ENCODE data around the gene FOXC2. TPM values are rescaled to one million over a fixed set of nuclear protein-coding genes. Genes with fewer than 3 reads are reported as not detected.

The FOXC2 gene
- total and polyA plus RNA-seq, 7 donors = under 0.01 to 0.81 (median 0.39) TPM; not detected in 1

DNA sequence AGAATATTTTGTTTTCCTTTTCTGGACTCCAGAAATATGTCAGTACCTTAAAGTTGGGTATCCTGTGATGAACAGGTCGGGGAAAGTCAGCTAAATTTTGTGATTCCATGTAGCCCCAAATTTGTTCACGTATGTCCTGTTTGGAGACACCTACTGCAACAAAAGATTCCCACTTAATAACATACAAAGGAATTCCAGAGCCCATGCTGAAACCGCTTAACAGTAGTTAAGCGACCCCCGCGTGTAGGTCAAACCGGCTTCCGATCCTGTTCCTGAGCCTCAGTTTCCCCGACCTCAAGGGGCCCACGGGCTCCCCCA lies 12.1 kb upstream of the FOXC2 start:
- Histone ChIP-seq H3K9me3 (no peaks in the 10 kb centered on the region), H3K4me1 (peaks cover 2 to 22% (median 13%) of the 10 kb centered on the region in 4 donors), H3K27me3 (peaks cover 0 to 11% (median 8%) of the 10 kb centered on the region in 3 donors), H3K27ac (peak overlapping the region; percentile 84 to 86 (median 84)), H3K36me3 (peaks cover 0 to 25% (median 4%) of the 10 kb centered on the region in 4 donors), H3K4me3 (peak overlapping the region; percentile 69 to 85 (median 70))
- DNase-seq = no peak
- intact Hi-C loops (cut with DNase I) = loop anchor here (10.0 kb wide), 1 partner anchor 830 kb away; the partner anchor contains the start of gene FBXO31
- TF ChIP-seq POLR2A (IDR thresholded peaks at IDR 0.05) = no peak
- WGBS, 2 donors = 3 to 6% methylated on average over 10 of the region's 10 CpGs

DNA sequence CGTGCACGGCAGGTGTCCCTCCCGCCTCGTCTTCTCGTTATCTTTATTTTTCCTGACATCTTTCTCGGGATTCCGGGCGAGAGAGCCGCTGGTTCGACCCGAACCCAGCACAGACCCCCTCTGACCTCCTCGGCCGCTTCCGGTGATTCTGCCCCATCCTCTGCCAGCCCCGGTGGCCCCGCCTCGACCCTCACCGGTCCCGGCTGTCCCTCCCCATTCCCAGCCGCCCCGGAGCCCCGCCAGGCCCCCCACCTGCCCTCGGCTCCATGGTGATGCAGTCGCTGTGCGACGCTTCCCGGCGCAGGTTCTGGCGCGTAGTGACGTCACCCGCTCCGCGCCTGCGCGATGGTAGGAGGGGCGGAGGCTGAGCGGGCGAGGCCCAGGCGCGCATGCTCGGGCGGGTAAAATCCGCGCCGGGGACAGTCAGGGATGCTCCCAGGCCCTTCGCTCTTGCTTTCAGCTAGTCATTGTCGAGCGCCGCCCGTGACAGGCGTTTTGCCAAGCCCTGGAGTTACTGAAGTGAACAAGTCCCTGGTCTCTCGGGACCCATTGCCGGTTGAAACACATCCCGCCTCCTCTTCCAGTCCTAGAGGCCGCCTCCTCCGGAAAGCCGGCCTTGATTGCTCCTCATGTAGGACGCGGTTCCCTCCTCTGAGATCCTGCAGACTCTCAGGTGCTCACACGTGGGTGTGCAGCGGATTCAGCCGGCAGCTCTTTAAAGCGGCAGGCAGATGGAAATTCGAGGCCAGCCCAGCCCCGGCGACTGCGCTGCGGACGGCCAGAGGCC lies 11.5 kb upstream of the FOXC2 start, which contains the start of gene MTHFSD:
MTHFSD (minus strand) TSS at position 319 of the 787 bp plus-strand sequence; CDS start at position 268, 51 bp downstream.
- TF ChIP-seq, protein P1, sequence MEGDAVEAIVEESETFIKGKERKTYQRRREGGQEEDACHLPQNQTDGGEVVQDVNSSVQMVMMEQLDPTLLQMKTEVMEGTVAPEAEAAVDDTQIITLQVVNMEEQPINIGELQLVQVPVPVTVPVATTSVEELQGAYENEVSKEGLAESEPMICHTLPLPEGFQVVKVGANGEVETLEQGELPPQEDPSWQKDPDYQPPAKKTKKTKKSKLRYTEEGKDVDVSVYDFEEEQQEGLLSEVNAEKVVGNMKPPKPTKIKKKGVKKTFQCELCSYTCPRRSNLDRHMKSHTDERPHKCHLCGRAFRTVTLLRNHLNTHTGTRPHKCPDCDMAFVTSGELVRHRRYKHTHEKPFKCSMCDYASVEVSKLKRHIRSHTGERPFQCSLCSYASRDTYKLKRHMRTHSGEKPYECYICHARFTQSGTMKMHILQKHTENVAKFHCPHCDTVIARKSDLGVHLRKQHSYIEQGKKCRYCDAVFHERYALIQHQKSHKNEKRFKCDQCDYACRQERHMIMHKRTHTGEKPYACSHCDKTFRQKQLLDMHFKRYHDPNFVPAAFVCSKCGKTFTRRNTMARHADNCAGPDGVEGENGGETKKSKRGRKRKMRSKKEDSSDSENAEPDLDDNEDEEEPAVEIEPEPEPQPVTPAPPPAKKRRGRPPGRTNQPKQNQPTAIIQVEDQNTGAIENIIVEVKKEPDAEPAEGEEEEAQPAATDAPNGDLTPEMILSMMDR (IDR thresholded peaks at IDR 0.05) = no peak
- TF ChIP-seq POLR2AphosphoS5 (IDR thresholded peaks at IDR 0.05) (peak; percentile 81 to 92 (median 88)), EP300 (IDR thresholded peaks at IDR 0.05) (peak in 1 of 4 donors; percentile 58), POLR2A (IDR thresholded peaks at IDR 0.05) (peak; percentile 58)
- intact Hi-C loops (cut with DNase I) = loop anchor here (10.0 kb wide), 1 partner anchor 830 kb away; the partner anchor contains the start of gene FBXO31
- DNase-seq = peak; percentile 96
- peaks cover 0 to 17% (median 8%) of the 10 kb centered on the region in 3 donors for H3K27me3 ChIP-seq
- H3K4me1 ChIP-seq = peaks cover 2 to 22% (median 13%) of the 10 kb centered on the region in 4 donors
- H3K27ac ChIP-seq = peak within 1 kb of the TSS; percentile 84 to 86 (median 84)
- H3K36me3 ChIP-seq = peaks cover 0 to 19% (median 2%) of the 10 kb centered on the region in 4 donors
- 4 to 5% methylated on average over 70 of the region's 70 CpGs for WGBS, 2 donors
- no peaks in the 10 kb centered on the region for H3K9me3 ChIP-seq
- H3K4me3 ChIP-seq = peak within 1 kb of the TSS; percentile 69 to 85 (median 70)

DNA sequence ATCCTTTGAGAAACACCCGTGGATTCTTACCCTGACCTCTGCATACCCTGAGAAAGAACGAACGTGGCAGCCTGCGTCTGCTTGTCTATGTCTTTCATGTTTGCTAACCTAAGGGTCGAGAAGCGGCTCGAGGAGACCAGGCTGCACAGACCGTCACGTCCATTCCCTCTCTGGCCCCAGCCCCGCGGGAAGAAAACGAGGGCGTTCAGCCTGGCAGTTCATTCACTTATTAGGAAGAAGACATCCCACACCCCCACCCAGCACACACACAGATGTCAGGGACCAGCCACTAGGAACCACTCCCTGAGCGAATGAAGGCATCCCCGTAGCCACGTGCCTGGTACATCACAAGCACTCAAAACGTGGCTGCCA lies 10.9 kb upstream of the FOXC2 start:
- H3K9me3 ChIP-seq = no peaks in the 10 kb centered on the region
- TF ChIP-seq POLR2AphosphoS5 (IDR thresholded peaks at IDR 0.05) (no peak), EP300 (IDR thresholded peaks at IDR 0.05) (no peak), POLR2A (IDR thresholded peaks at IDR 0.05) (no peak)
- TF ChIP-seq, protein P1 (IDR thresholded peaks at IDR 0.05) = no peak
- peak overlapping the region; percentile 69 to 85 (median 70) for H3K4me3 ChIP-seq
- peaks cover 0 to 15% (median 0%) of the 10 kb centered on the region in 4 donors for H3K36me3 ChIP-seq
- DNase-seq = no peak
- H3K4me1 ChIP-seq = peaks cover 2 to 22% (median 13%) of the 10 kb centered on the region in 4 donors
- WGBS, 2 donors = 27 to 39% methylated on average over 17 of the region's 17 CpGs
- intact Hi-C loops (cut with DNase I) = loop anchor here (10.0 kb wide), 1 partner anchor 829 kb away; the partner anchor contains the start of gene FBXO31
- H3K27me3 ChIP-seq = peaks cover 0 to 23% (median 8%) of the 10 kb centered on the region in 3 donors
- peak overlapping the region; percentile 84 to 86 (median 84) for H3K27ac ChIP-seq

DNA sequence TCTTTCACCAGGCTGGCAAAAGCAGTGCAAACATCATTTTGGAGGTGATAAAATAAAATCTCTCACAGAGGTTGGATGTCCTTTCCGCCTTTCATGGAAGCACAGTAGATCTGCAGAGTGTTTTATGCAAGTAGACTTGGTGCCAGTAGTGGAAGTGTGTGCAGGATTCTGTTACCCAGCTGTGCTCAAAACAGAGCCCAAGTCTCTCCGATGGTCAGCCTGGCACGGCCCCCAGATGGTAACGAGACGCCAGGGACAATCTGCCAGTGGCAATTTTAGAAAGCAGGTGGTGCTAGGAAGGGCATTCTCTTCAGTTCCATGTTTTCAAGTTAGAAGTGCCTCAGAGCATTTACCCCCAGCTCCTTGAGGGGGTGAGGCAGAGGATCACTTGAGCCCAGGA lies 10.1 kb upstream of the FOXC2 start:
- H3K36me3 ChIP-seq = peaks cover 0 to 6% (median 0%) of the 10 kb centered on the region in 4 donors
- no peak overlapping the region for H3K27ac ChIP-seq
- no peak for TF ChIP-seq EP300 (IDR thresholded peaks at IDR 0.05)
- TF ChIP-seq POLR2A (IDR thresholded peaks at IDR 0.05) = no peak
- TF ChIP-seq POLR2AphosphoS5 (IDR thresholded peaks at IDR 0.05) = no peak
- TF ChIP-seq, protein P1 (IDR thresholded peaks at IDR 0.05) = no peak
- H3K27me3 ChIP-seq = peaks cover 0 to 31% (median 15%) of the 10 kb centered on the region in 3 donors
- DNase-seq = peak; percentile 51
- intact Hi-C loops (cut with DNase I) = loop anchor here (10.0 kb wide), 1 partner anchor 828 kb away; the partner anchor contains the start of gene FBXO31
- H3K4me3 ChIP-seq = no peak overlapping the region
- peaks cover 2 to 22% (median 13%) of the 10 kb centered on the region in 4 donors for H3K4me1 ChIP-seq
- H3K9me3 ChIP-seq = no peaks in the 10 kb centered on the region
- 66 to 67% methylated on average over 5 of the region's 5 CpGs for WGBS, 2 donors

DNA sequence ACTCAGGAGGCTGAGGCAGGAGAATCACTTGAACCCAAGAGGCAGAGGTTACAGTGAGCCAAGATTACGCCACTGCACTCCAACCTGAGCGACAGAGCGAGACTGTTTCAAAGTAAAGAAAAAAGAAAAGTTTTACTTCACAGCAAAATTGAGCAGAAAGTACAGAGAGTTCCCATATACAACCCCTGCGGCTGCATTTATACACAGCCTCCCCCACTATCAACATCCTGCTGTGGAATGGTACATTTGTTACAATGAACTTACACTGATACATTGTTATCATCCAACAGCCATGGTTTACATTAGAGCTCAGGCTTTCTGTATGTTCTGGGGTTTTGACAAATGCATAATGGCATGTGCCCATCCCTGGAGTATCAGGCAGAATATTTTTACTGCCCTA lies 9.0 kb upstream of the FOXC2 start:
- Histone ChIP-seq H3K36me3 (no peaks in the 10 kb centered on the region), H3K27me3 (peaks cover 0 to 39% (median 15%) of the 10 kb centered on the region in 3 donors), H3K27ac (no peak overlapping the region), H3K4me1 (peaks cover 2 to 22% (median 13%) of the 10 kb centered on the region in 4 donors), H3K4me3 (no peak overlapping the region), H3K9me3 (no peaks in the 10 kb centered on the region)
- DNase-seq = peak; percentile 15
- 81 to 84% methylated on average over 4 of the region's 4 CpGs for WGBS, 2 donors
- TF ChIP-seq EP300 (IDR thresholded peaks at IDR 0.05) (no peak), POLR2AphosphoS5 (IDR thresholded peaks at IDR 0.05) (no peak), POLR2A (IDR thresholded peaks at IDR 0.05) (no peak)
- TF ChIP-seq, protein P1 (IDR thresholded peaks at IDR 0.05) = no peak
- intact Hi-C loops (cut with DNase I) = loop anchor here (10.0 kb wide), 1 partner anchor 827 kb away; the partner anchor contains the start of gene FBXO31

All from sigmoid colon (tissue), 7 donors.